A549 (cell line): ENCODE measurements around the gene POLR2F. TPM values are rescaled to one million over a fixed set of nuclear protein-coding genes. Genes with fewer than 3 reads are reported as not detected.
"Not testable (repeated sequence)": the region's sequence is repeated elsewhere in the genome, so short reads cannot be mapped to it uniquely, and the experiment has no call there.

Source experiments
- ATAC-seq, 2 experiments: fragments of 200-7000 bp in 1 of 2; fragments of >200 bp in 1 of 2; cut with Nextera tagmentation in 1 of 2; cut with Tn5 transposase in 1 of 2; 3 replicates each; pipeline versions ENCODE4 v1.8.0 to v1.9.1; 2018 to 2020; ENCODE audit warnings: mild to moderate bottlenecking in 1 of 2, moderate library complexity in 1 of 2
- CTCF ChIA-PET: fragments of 300-600 bp; sonication (Branson Sonifier 250); formaldehyde crosslinking; extraction: SDS; loops from one replicate; lab custom pipeline; 2021; ENCODE audit warnings: antibody characterized with exemption, inconsistent platforms; lab: Yijun Ruan, JAX
- POLR2A ChIA-PET: fragments of 350-600 bp; formaldehyde crosslinking; extraction: SDS; loops from one replicate; lab custom pipeline; 2021; ENCODE audit warnings: antibody characterized with exemption, inconsistent platforms; lab: Yijun Ruan, JAX
- DNase-seq, 2 experiments: peaks; one replicate each; pipeline versions ENCODE4 v3.0.0 to v3.0.0-alpha.2; 2011 to 2016; ENCODE audit warnings: low read depth in 1 of 2, low spot score in 1 of 2
- FAIRE-seq: peaks from 2 replicates; lab custom pipeline; 2011; peaks lifted over from hg19 to GRCh38; lab: Jason Lieb, UNC
- H3K27ac ChIP-seq, 2 experiments: fragments of >200 bp; sonication (Bioruptor Twin); formaldehyde crosslinking; 3 replicates each; pipeline ENCODE4 v1.5.1; 2016 to 2017
- H3K4me1 ChIP-seq: fragments of >200 bp; sonication (Bioruptor Twin); formaldehyde crosslinking; 3 replicates; pipeline ENCODE4 v1.6.1; 2016
- H3K4me2 ChIP-seq: fragments of >200 bp; sonication (Bioruptor Twin); formaldehyde crosslinking; 3 replicates; pipeline ENCODE4 v1.6.1; 2016
- H3K4me3 ChIP-seq: fragments of >200 bp; sonication (Bioruptor Twin); formaldehyde crosslinking; 3 replicates; pipeline ENCODE4 v1.5.1; 2016
- H3K9me3 ChIP-seq: fragments of >200 bp; sonication (Bioruptor Twin); formaldehyde crosslinking; 3 replicates; pipeline ENCODE4 v1.6.1; 2016
- BHLHE40 ChIP-seq: IDR thresholded peaks from 2 replicates; pipeline ENCODE4 v1.6.1; 2012; ENCODE audit warnings: low read depth, low read length, inconsistent platforms
- CBX8 ChIP-seq: fragments of 200-600 bp; sonication (generic); IDR thresholded peaks from 2 replicates; pipeline ENCODE4 v1.6.1; 2016
- CHD2 ChIP-seq: fragments of 150-350 bp; IDR thresholded peaks from 2 replicates; pipeline ENCODE4 v1.6.1; 2014; ENCODE audit warnings: low read length; ENCODE audit not compliant: partially characterized antibody
- CHD4 ChIP-seq: fragments of 200-600 bp; sonication (generic); IDR thresholded peaks from 2 replicates; pipeline ENCODE4 v1.6.1; 2016; ENCODE audit warnings: antibody characterized with exemption, mild to moderate bottlenecking, borderline replicate concordance
- CTCF ChIP-seq: fragments of >200 bp; sonication (Bioruptor Twin); formaldehyde crosslinking; IDR thresholded peaks from 3 replicates; pipeline ENCODE4 v1.5.1; 2016
- ESRRA ChIP-seq: fragments of 150-350 bp; IDR thresholded peaks from 2 replicates; pipeline ENCODE4 v1.6.1; 2014; ENCODE audit warnings: mild to moderate bottlenecking, low read length, borderline replicate concordance
- HDAC2 ChIP-seq: fragments of 200-600 bp; sonication (generic); IDR thresholded peaks from 2 replicates; pipeline ENCODE4 v1.6.1; 2016
- HEYL ChIP-seq: fragments of 250-450 bp; sonication (Bioruptor Pico); IDR thresholded peaks from 2 replicates; pipeline ENCODE4 v1.8.0; 2021; ENCODE audit warnings: mild to moderate bottlenecking, moderate library complexity
- HOXB5 ChIP-seq: fragments of 250-450 bp; sonication (Bioruptor Pico); IDR thresholded peaks from 2 replicates; pipeline ENCODE4 v1.5.0; 2020; ENCODE audit warnings: mild to moderate bottlenecking, moderate library complexity
- JUN ChIP-seq, 2 experiments: fragments of >200 bp; sonication (Bioruptor Twin); formaldehyde crosslinking; IDR thresholded peaks; 2 replicates in 1 of 2; 3 replicates in 1 of 2; pipeline ENCODE4 v1.6.1; 2016 to 2017
- JUNB ChIP-seq: fragments of >200 bp; sonication (Bioruptor Twin); formaldehyde crosslinking; IDR thresholded peaks from 2 replicates; pipeline ENCODE4 v1.6.1; 2016
- MAFK ChIP-seq: fragments of 450-650 bp; IDR thresholded peaks from 2 replicates; pipeline ENCODE4 v1.6.1; 2014; ENCODE audit not compliant: partially characterized antibody
- MAX ChIP-seq: IDR thresholded peaks from 2 replicates; pipeline ENCODE4 v1.6.1; 2012
- MAZ ChIP-seq: fragments of 150-350 bp; IDR thresholded peaks from 2 replicates; pipeline ENCODE4 v1.6.1; 2014; ENCODE audit warnings: antibody characterized with exemption, low read depth, low read length, borderline replicate concordance
- NFE2L2 ChIP-seq: fragments of 150-350 bp; conservative IDR thresholded peaks from 2 replicates; pipeline ENCODE4 v1.6.1; 2014; ENCODE audit warnings: low read length
- PHF8 ChIP-seq: fragments of 200-600 bp; sonication (generic); IDR thresholded peaks from 2 replicates; pipeline ENCODE4 v1.6.1; 2016; ENCODE audit warnings: low read depth, mild to moderate bottlenecking, antibody characterized with exemption, moderate library complexity, borderline replicate concordance
- POLR2A ChIP-seq: IDR thresholded peaks from 2 replicates; pipeline ENCODE4 v1.6.1; 2012; ENCODE audit warnings: mild to moderate bottlenecking, low read length
- POLR2AphosphoS2 ChIP-seq: conservative IDR thresholded peaks from 2 replicates; pipeline ENCODE4 v1.6.1; 2012; ENCODE audit warnings: low read length, improper control_type of control experiment, inconsistent platforms
- RAD21 ChIP-seq, 2 experiments: fragments of >200 bp in 1 of 2; sonication (Bioruptor Twin) in 1 of 2; formaldehyde crosslinking in 1 of 2; IDR thresholded peaks in 1 of 2; conservative IDR thresholded peaks in 1 of 2; 2 replicates in 1 of 2; 3 replicates in 1 of 2; pipeline ENCODE4 v1.6.1; 2012 to 2018; ENCODE audit warnings: inconsistent platforms in 1 of 2
- SMC3 ChIP-seq: fragments of >200 bp; sonication (Bioruptor Twin); formaldehyde crosslinking; IDR thresholded peaks from 3 replicates; pipeline ENCODE4 v1.6.1; 2018; ENCODE audit warnings: inconsistent platforms
- SREBF2 ChIP-seq: fragments of 450-650 bp; IDR thresholded peaks from 2 replicates; pipeline ENCODE4 v1.6.1; 2014; ENCODE audit warnings: mild to moderate bottlenecking, moderate library complexity
- ZC3H11A ChIP-seq: fragments of 450-650 bp; IDR thresholded peaks from 2 replicates; pipeline ENCODE4 v1.6.1; 2014; ENCODE audit warnings: antibody characterized with exemption, mild to moderate bottlenecking
- WGBS: methylation state at CpG from one replicate; pipeline ENCODE4 v1.1.6; 2017; ENCODE audit errors: missing lambda C conversion rate; 5-methylcytosine and 5-hydroxymethylcytosine counted together
- polyA plus RNA-seq, 4 experiments: library from polyadenylated mRNA; depleted of rRNA in 3 of 4; stranded (reverse); fragments of >200 nt; fragmentation: RNase III in 1 of 4; extraction: RNeasy Plus Mini Kit Qiagen cat#74134 plus additional on column Dnase treatment in 1 of 4; gene quantifications; 2 replicates in 3 of 4; 3 replicates in 1 of 4; pipeline ENCODE4 v1.2.3, GENCODE V29; 2011 to 2017
- TF ChIP-seq, protein P1 (sequence below): fragments of 250-450 bp; sonication (Bioruptor Pico); IDR thresholded peaks from 2 replicates; pipeline ENCODE4 v1.5.0; 2021; ENCODE audit warnings: mild to moderate bottlenecking, moderate library complexity, borderline replicate concordance
- TF ChIP-seq, protein P2 (sequence below): IDR thresholded peaks from 2 replicates; pipeline ENCODE4 v1.6.1; 2012
- TF ChIP-seq, protein P3 (sequence below): fragments of 150-350 bp; IDR thresholded peaks from 2 replicates; pipeline ENCODE4 v1.6.1; 2014; ENCODE audit warnings: low read depth, mild to moderate bottlenecking, low read length
- TF ChIP-seq, protein P4 (sequence below): IDR thresholded peaks from 2 replicates; pipeline ENCODE4 v1.6.1; 2012; ENCODE audit warnings: low read depth, borderline replicate concordance

POLR2F gene
- polyA plus RNA-seq, 2 of the 4 experiments (the other 2 are of a cell fraction) = 90.0 to 183 TPM

- no peak overlapping the region for H3K27ac ChIP-seq
- 94% methylated on average over 4 of the region's 8 CpGs for WGBS
- no peak; a peak in 1 of 6 replicates for ATAC-seq
- H3K4me1 ChIP-seq = no peaks in the 10 kb centered on the region
- TF ChIP-seq HDAC2 (no peak), RAD21 (conservative IDR thresholded peaks at IDR 0.05 in 1 of 2, IDR thresholded peaks at IDR 0.05 in 1 of 2) (no peak), MAX (no peak), CHD4 (no peak), JUNB (no peak), CBX8 (no peak)
- TF ChIP-seq, protein P1, sequence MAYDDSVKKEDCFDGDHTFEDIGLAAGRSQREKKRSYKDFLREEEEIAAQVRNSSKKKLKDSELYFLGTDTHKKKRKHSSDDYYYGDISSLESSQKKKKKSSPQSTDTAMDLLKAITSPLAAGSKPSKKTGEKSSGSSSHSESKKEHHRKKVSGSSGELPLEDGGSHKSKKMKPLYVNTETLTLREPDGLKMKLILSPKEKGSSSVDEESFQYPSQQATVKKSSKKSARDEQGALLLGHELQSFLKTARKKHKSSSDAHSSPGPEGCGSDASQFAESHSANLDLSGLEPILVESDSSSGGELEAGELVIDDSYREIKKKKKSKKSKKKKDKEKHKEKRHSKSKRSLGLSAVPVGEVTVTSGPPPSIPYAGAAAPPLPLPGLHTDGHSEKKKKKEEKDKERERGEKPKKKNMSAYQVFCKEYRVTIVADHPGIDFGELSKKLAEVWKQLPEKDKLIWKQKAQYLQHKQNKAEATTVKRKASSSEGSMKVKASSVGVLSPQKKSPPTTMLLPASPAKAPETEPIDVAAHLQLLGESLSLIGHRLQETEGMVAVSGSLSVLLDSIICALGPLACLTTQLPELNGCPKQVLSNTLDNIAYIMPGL = no peak
- FAIRE-seq = no peak
- no peak overlapping the region for H3K4me2 ChIP-seq
- H3K9me3 ChIP-seq = no peaks in the 10 kb centered on the region
- no peak for DNase-seq
- ChIA-PET POLR2A (no interaction called here), CTCF (interaction anchor here (0.9 to 1.5 kb wide), 5 partner anchors 24 to 300 kb away, joined by 3 to 4 read pairs (median 3); no protein-coding TSS in a partner anchor)
- H3K4me3 ChIP-seq = no peak overlapping the region
These were observed 11.4 kb upstream of the POLR2F start for GRCh38 chr22:37942133-37942532.

DNA sequence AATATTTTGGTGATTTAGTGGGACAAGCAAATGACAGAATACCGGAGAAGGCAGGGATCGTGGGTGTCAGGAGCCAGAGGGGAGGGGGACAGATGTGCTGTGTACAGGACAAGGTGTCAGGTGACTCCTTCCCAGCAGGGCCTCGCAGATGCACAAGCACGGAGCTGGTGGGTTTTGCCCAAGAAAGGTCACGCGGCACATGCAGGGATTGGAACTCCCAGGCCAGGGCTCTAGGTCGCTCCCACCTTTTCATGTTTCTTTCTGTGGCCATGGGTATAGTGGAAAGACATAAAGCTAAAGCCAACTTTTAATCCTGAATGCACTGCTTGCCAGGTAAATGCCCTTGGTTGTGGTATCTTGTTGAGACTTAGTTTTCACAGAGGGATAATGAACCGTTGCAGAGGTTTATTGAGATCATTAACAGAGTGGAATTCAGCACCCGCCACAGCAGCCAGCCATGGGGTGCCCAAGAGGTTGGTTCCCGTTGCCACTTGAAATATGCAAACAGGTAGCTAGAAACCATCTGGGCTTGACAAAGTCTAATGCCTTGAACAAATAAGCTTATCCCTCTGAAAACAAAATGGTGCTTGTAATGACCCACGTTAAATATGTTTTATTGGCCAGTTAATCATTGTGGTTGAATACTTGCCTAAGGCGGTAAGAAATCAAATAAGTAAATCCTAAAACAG lies 10.2 kb upstream of the POLR2F start:
- POLR2A ChIA-PET = no interaction called here
- WGBS = 91% methylated on average over 12 of the region's 12 CpGs
- no peak for DNase-seq

GRCh38 chr22:37943825-37944198 lies 9.7 kb upstream of the POLR2F start:
- ATAC-seq (no peak; a peak in 1 of 6 replicates), DNase-seq (no peak), FAIRE-seq (no peak)
- TF ChIP-seq MAZ (no peak), HOXB5 (no peak), POLR2AphosphoS2 (no peak), SREBF2 (no peak), CBX8 (no peak), BHLHE40 (no peak), PHF8 (no peak), CHD2 (no peak), CTCF (no peak), NFE2L2 (no peak), HEYL (CRISPR knock-in tag) (no peak), ZC3H11A (no peak), CHD4 (no peak)
- TF ChIP-seq, protein P2, sequence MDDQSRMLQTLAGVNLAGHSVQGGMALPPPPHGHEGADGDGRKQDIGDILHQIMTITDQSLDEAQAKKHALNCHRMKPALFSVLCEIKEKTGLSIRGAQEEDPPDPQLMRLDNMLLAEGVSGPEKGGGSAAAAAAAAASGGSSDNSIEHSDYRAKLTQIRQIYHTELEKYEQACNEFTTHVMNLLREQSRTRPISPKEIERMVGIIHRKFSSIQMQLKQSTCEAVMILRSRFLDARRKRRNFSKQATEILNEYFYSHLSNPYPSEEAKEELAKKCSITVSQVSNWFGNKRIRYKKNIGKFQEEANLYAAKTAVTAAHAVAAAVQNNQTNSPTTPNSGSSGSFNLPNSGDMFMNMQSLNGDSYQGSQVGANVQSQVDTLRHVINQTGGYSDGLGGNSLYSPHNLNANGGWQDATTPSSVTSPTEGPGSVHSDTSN = no peak
- Histone ChIP-seq H3K4me3 (no peak overlapping the region), H3K4me1 (no peaks in the 10 kb centered on the region), H3K9me3 (no peaks in the 10 kb centered on the region), H3K4me2 (no peak overlapping the region), H3K27ac (no peak overlapping the region)
- CTCF ChIA-PET = interaction anchor here (0.5 to 1.5 kb wide), 3 partner anchors 21 to 78 kb away, joined by 3 to 4 read pairs (median 4); no protein-coding TSS in a partner anchor
- POLR2A ChIA-PET = no interaction called here
- 84% methylated on average over 5 of the region's 7 CpGs for WGBS

More for the DNA sequence above, 10.2 kb upstream of the POLR2F start:
- Histone ChIP-seq H3K4me3 (no peak overlapping the region), H3K4me1 (no peaks in the 10 kb centered on the region)
- TF ChIP-seq POLR2A (no peak), SREBF2 (no peak), MAFK (no peak), SMC3 (no peak), ESRRA (no peak), JUN (IDR thresholded peaks at IDR 0.05) (no peak)
- TF ChIP-seq, protein P3, sequence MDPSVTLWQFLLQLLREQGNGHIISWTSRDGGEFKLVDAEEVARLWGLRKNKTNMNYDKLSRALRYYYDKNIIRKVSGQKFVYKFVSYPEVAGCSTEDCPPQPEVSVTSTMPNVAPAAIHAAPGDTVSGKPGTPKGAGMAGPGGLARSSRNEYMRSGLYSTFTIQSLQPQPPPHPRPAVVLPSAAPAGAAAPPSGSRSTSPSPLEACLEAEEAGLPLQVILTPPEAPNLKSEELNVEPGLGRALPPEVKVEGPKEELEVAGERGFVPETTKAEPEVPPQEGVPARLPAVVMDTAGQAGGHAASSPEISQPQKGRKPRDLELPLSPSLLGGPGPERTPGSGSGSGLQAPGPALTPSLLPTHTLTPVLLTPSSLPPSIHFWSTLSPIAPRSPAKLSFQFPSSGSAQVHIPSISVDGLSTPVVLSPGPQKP = no peak
- TF ChIP-seq, protein P4, sequence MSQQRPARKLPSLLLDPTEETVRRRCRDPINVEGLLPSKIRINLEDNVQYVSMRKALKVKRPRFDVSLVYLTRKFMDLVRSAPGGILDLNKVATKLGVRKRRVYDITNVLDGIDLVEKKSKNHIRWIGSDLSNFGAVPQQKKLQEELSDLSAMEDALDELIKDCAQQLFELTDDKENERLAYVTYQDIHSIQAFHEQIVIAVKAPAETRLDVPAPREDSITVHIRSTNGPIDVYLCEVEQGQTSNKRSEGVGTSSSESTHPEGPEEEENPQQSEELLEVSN = no peak
- TF ChIP-seq, all 56 proteins: peak for 0
- ATAC-seq (no peak), FAIRE-seq (no peak)
- Histone ChIP-seq H3K9me3 (no peaks in the 10 kb centered on the region), H3K4me2 (no peak overlapping the region), H3K27ac (no peak overlapping the region)
- CTCF ChIA-PET = interaction anchor here (0.5 to 1.5 kb wide), 3 partner anchors 21 to 125 kb away, joined by 3 to 4 read pairs (median 3); no protein-coding TSS in a partner anchor

DNA sequence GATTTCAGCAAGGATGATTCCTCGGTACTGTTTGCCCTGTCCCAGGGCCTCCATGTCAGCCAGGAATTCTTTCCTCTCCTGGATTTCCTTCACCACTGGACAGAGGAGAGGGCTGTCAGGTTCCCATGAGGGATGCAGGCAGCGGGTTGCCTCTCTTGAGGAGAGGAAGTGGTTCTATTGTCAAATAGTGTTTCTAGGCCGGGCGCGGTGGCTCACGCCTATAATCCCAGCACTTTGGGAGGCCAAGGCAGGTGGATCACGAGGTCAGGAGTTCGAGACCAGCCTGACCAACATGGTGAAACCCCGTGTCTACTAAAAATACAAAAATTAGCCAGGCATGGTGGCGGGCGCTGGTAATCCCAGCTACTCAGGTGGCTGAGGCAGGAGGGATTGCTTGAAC lies 9.1 kb upstream of the POLR2F start:
- ATAC-seq, DNase-seq, H3K4me2 ChIP-seq, FAIRE-seq, H3K9me3 ChIP-seq, H3K4me3 ChIP-seq, POLR2A ChIA-PET, H3K4me1 ChIP-seq, H3K27ac ChIP-seq: not testable (repeated sequence)
- 91% methylated on average over 11 of the region's 11 CpGs for WGBS
- CTCF ChIA-PET = interaction anchor here (1.3 to 1.5 kb wide), 2 partner anchors 20 to 21 kb away, joined by 3 to 4 read pairs; no protein-coding TSS in a partner anchor
